ENCODE results near the gene DMBT1.

DNA sequence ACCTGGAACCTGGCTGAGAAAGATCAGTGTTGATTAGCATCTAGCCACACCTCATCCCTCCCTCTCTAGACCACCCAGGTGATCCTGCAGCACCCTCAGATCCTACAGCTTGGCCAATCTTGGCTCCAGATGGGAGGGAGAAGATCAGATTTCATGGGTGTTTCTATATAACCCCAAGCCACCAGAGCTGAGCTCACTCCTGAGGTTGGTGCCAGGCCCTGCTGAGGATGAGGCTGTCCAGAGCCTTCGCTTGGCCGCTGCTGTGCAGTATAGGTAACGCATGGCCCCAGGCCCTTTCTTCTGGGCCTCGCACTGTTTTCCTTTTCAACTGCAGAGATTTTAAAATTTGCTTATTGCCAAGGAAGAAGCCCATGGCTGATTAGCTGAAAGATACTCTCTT, 112.1 kb downstream of the DMBT1 start:
- TF ChIP-seq CTCF (IDR thresholded peaks at IDR 0.05; ENCODE audit: borderline replicate concordance, extremely low read depth, low read length, poor library complexity, severe bottlenecking) (no peak), EZH2 (IDR thresholded peaks at IDR 0.05; ENCODE audit: borderline replicate concordance, low read depth, low read length, severe bottlenecking) (no peak)

Measured in DND-41 (cell line).